NCI-H1417 treated with DMSO at 0.1 percent for 48 hours (cell line): ENCODE data around the gene NOC2L.
"Not testable (repeated sequence)": the region's sequence is repeated elsewhere in the genome, so short reads cannot be mapped to it uniquely, and the experiment has no call there.

Experiments used
- DNase-seq: peaks from one replicate; lab custom pipeline; 2025; lab: John Stamatoyannopoulos, UW

Gene NOC2L

GRCh38 chr1:962381-963300, 3.6 kb upstream of the NOC2L start:
- DNase-seq: no peak

GRCh38 chr1:961132-961669, 2.1 kb upstream of the NOC2L start:
- no peak for DNase-seq

GRCh38 chr1:960363-961131, 1.5 kb upstream of the NOC2L start, which contains the start of gene KLHL17:
KLHL17 (plus strand) TSS chr1:960584; CDS start chr1:960694, 110 bp downstream.
- DNase-seq: no peak

GRCh38 chr1:959731-960362, 791 bp upstream of the NOC2L start:
- DNase-seq: no peak

- DNase-seq: no peak
Measured at GRCh38 chr1:956636-957035, 2.4 kb downstream of the NOC2L start.

- DNase-seq: no peak
Measured at GRCh38 chr1:955474-955873, 3.6 kb downstream of the NOC2L start.

GRCh38 chr1:954927-955326, 4.1 kb downstream of the NOC2L start:
- DNase-seq: no peak

- no peak for DNase-seq
Measured at GRCh38 chr1:953524-954320, 5.3 kb downstream of the NOC2L start.

- no peak for DNase-seq
Measured at GRCh38 chr1:952603-953002, 6.5 kb downstream of the NOC2L start.

GRCh38 chr1:952201-952600, 6.9 kb downstream of the NOC2L start:
- no peak for DNase-seq

- no peak for DNase-seq
Measured at GRCh38 chr1:951364-951763, 7.7 kb downstream of the NOC2L start.

- DNase-seq: no peak
Measured at GRCh38 chr1:950881-951280, 8.2 kb downstream of the NOC2L start.

- no peak for DNase-seq
Measured at GRCh38 chr1:950268-950667, 8.8 kb downstream of the NOC2L start.

GRCh38 chr1:947958-948357, 11.1 kb downstream of the NOC2L start:
- no peak for DNase-seq

GRCh38 chr1:946811-947210, 12.2 kb downstream of the NOC2L start:
- not testable (repeated sequence) for DNase-seq

- no peak for DNase-seq
Measured at GRCh38 chr1:945688-946556, 13.1 kb downstream of the NOC2L start.

- no peak for DNase-seq
Measured at GRCh38 chr1:944341-945325, 14.4 kb downstream of the NOC2L start.

GRCh38 chr1:943545-944340, 15.3 kb downstream of the NOC2L start:
- DNase-seq: no peak
